Keratinocyte (primary cell): ENCODE measurements around the gene MYADML2. TPM values are rescaled to one million over a fixed set of nuclear protein-coding genes. Genes with fewer than 3 reads are reported as not detected.

ENCODE experiments used
- DNase-seq: peaks from one replicate; pipeline ENCODE4 v3.0.0-alpha.2; 2011; ENCODE audit warnings: low read depth, missing footprints, low spot score
- FAIRE-seq: peaks from 2 replicates; lab custom pipeline; 2011; peaks lifted over from hg19 to GRCh38; lab: Jason Lieb, UNC
- H2AFZ ChIP-seq: 2 replicates; pipeline ENCODE4 v1.6.0; 2012; ENCODE audit warnings: low read length, control low read depth, inconsistent platforms; ENCODE audit not compliant: control insufficient read depth
- H3K27ac ChIP-seq: 2 replicates; pipeline ENCODE4 v1.5.1; 2011; ENCODE audit warnings: low read length; ENCODE audit not compliant: control insufficient read depth, insufficient read depth
- H3K27me3 ChIP-seq: 3 replicates; pipeline ENCODE4 v1.6.0; 2011; ENCODE audit warnings: low read length; ENCODE audit not compliant: control insufficient read depth, insufficient read depth; ENCODE audit errors: extremely low read depth
- H3K36me3 ChIP-seq, 2 experiments: 2 replicates in 1 of 2; 3 replicates in 1 of 2; pipeline ENCODE4 v1.5.1; 2011; ENCODE audit warnings: low read length in 2 of 2, mild to moderate bottlenecking in 1 of 2; ENCODE audit not compliant: control insufficient read depth in 2 of 2, insufficient read depth in 2 of 2; ENCODE audit errors: extremely low read depth in 1 of 2
- H3K4me1 ChIP-seq: 3 replicates; pipeline ENCODE4 v1.5.1; 2011; ENCODE audit warnings: low read length; ENCODE audit not compliant: control insufficient read depth, insufficient read depth; ENCODE audit errors: extremely low read depth
- H3K4me2 ChIP-seq: 3 replicates; pipeline ENCODE4 v1.6.0; 2011; ENCODE audit warnings: low read depth, low read length; ENCODE audit not compliant: control insufficient read depth, insufficient read depth; ENCODE audit errors: extremely low read depth
- H3K4me3 ChIP-seq, 3 experiments: fragments of 200-600 bp in 1 of 3; sonication (generic) in 1 of 3; 2 replicates in 2 of 3; 3 replicates in 1 of 3; pipeline ENCODE4 v1.5.1; 2011 to 2016; ENCODE audit warnings: low read length in 3 of 3, mild to moderate bottlenecking in 3 of 3, control low read depth in 2 of 3, inconsistent platforms in 1 of 3, low read depth in 1 of 3, mixed read lengths in 1 of 3, mixed run types in 1 of 3, moderate library complexity in 1 of 3; ENCODE audit not compliant: control insufficient read depth in 2 of 3, insufficient read depth in 2 of 3; ENCODE audit errors: extremely low read depth in 1 of 3
- H3K79me2 ChIP-seq: 2 replicates; pipeline ENCODE4 v1.6.0; 2012; ENCODE audit warnings: low read length; ENCODE audit not compliant: control insufficient read depth, insufficient read depth
- H3K9ac ChIP-seq: 3 replicates; pipeline ENCODE4 v1.6.0; 2011; ENCODE audit warnings: low read length; ENCODE audit not compliant: control insufficient read depth, insufficient read depth; ENCODE audit errors: extremely low read depth
- H3K9me1 ChIP-seq: 3 replicates; pipeline ENCODE4 v1.6.0; 2011; ENCODE audit warnings: low read length; ENCODE audit not compliant: control insufficient read depth, insufficient read depth; ENCODE audit errors: extremely low read depth
- H3K9me3 ChIP-seq: 2 replicates; pipeline ENCODE4 v1.5.1; 2012; ENCODE audit warnings: low read depth, low read length; ENCODE audit not compliant: control insufficient read depth
- H4K20me1 ChIP-seq: 3 replicates; pipeline ENCODE4 v1.6.0; 2011; ENCODE audit warnings: low read length; ENCODE audit not compliant: control insufficient read depth, insufficient read depth; ENCODE audit errors: extremely low read depth
- CTCF ChIP-seq, 3 experiments: IDR thresholded peaks in 1 of 3; conservative IDR thresholded peaks in 1 of 3; optimal IDR thresholded peaks in 1 of 3; 2 replicates in 2 of 3; 3 replicates in 1 of 3; pipeline versions ENCODE3 to v1.5.1; 2011; ENCODE audit warnings: low read length in 3 of 3, mild to moderate bottlenecking in 3 of 3, moderate library complexity in 2 of 3, control low read depth in 1 of 3, inconsistent platforms in 1 of 3; ENCODE audit not compliant: insufficient read depth in 2 of 3; ENCODE audit errors: extremely low read depth in 1 of 3
- EZH2 ChIP-seq: IDR thresholded peaks from one replicate; pipeline ENCODE4 v1.6.1; 2012; ENCODE audit warnings: inconsistent platforms, mild to moderate bottlenecking, low read length, moderate library complexity
- dilution Hi-C: fragments of 300-500 bp; cut with MboI; formaldehyde crosslinking; loops from one replicate; pipeline ENCODE4 v1.7.0; 2020; ENCODE audit warnings: low sequenced_read_pairs; ENCODE audit not compliant: extremely low pct_ligation_motif_present
- polyA plus RNA-seq, 5 experiments: library from polyadenylated mRNA; depleted of rRNA in 3 of 5; stranded (reverse) in 3 of 5; stranded (forward) in 1 of 5; unstranded in 1 of 5; fragments of >200 nt; gene quantifications; 1 replicate in 1 of 5; 2 replicates in 3 of 5; 3 replicates in 1 of 5; pipeline versions ENCODE4 v1.2.1 to v1.2.3, GENCODE V29; 2011 to 2012; ENCODE audit warnings: missing spikeins in 2 of 5, low read depth in 1 of 5, low replicate concordance in 1 of 5

Gene MYADML2
- polyA plus RNA-seq, 1 donor (not counting 4 experiments of a cell fraction or from before 2014, with no cell fraction given) = not detected

DNA sequence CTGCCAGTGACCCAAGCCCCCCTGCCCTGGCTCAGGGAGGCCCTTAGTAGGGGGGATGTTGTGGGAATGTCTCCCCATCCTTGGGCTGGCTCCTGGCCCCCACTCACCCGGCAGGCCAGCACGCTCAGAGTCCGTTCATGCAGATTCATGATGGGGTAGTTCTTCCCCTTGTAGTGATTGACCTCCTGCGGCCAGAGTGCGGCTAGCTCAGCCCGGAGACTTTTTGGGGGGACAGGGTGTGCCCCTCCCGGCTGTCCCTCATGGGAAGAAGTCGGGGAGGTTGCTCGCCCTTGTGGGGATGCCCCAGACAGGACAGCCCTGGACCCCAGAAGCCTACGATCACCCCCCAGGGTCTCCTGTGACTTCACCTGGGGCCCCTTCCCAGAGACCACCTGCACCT, 41.0 kb downstream of the MYADML2 start:
- peaks cover 5% of the 10 kb centered on the region for H4K20me1 ChIP-seq
- no peak overlapping the region for H2AFZ ChIP-seq
- H3K4me1 ChIP-seq = peaks cover 13% of the 10 kb centered on the region
- H3K4me3 ChIP-seq = no peak overlapping the region
- H3K9me1 ChIP-seq = peaks cover 3% of the 10 kb centered on the region
- H3K9ac ChIP-seq = no peak overlapping the region
- peaks cover 23 to 25% of the 10 kb centered on the region in 2 experiments for H3K36me3 ChIP-seq
- DNase-seq (no peak), FAIRE-seq (no peak)
- H3K79me2 ChIP-seq = peaks cover 17% of the 10 kb centered on the region
- no peaks in the 10 kb centered on the region for H3K27me3 ChIP-seq
- TF ChIP-seq CTCF (optimal IDR thresholded peaks at IDR 0.05 in 1 of 3, IDR thresholded peaks at IDR 0.05 in 1 of 3, conservative IDR thresholded peaks at IDR 0.05 in 1 of 3; ENCODE audit: extremely low read depth in 1 of 3, insufficient read depth in 2 of 3, low read length in 3 of 3) = no peak
- no peak for TF ChIP-seq EZH2
- H3K9me3 ChIP-seq = no peaks in the 10 kb centered on the region
- H3K27ac ChIP-seq = no peak overlapping the region
- dilution Hi-C loops = no loop called here
- H3K4me2 ChIP-seq = no peak overlapping the region

GRCh38 chr17:81905424-81905875, 41.6 kb downstream of the MYADML2 start:
- Histone ChIP-seq H3K4me3 (no peak overlapping the region), H3K9ac (no peak overlapping the region), H3K9me1 (peaks cover 3% of the 10 kb centered on the region), H3K4me1 (peaks cover 14% of the 10 kb centered on the region), H3K27ac (no peak overlapping the region), H4K20me1 (peaks cover 6% of the 10 kb centered on the region), H3K9me3 (no peaks in the 10 kb centered on the region), H3K27me3 (no peaks in the 10 kb centered on the region), H2AFZ (no peak overlapping the region), H3K4me2 (no peak overlapping the region), H3K36me3 (peaks cover 23 to 27% of the 10 kb centered on the region in 2 experiments), H3K79me2 (peaks cover 15% of the 10 kb centered on the region)
- DNase-seq = no peak
- no peak for FAIRE-seq
- dilution Hi-C loops = no loop called here
- TF ChIP-seq CTCF (optimal IDR thresholded peaks at IDR 0.05 in 1 of 3, IDR thresholded peaks at IDR 0.05 in 1 of 3, conservative IDR thresholded peaks at IDR 0.05 in 1 of 3; ENCODE audit: extremely low read depth in 1 of 3, insufficient read depth in 2 of 3, low read length in 3 of 3) (no peak), EZH2 (no peak)
